ENCODE data around the gene COL4A6. TPM values are rescaled to one million over a fixed set of nuclear protein-coding genes. Genes with fewer than 3 reads are reported as not detected.
"Not testable (repeated sequence)": the region's sequence is repeated elsewhere in the genome, so short reads cannot be mapped to it uniquely, and the experiment has no call there.

The COL4A6 gene
- total RNA-seq, 1 donor from 2014 or later, result 1.8 TPM

DNA sequence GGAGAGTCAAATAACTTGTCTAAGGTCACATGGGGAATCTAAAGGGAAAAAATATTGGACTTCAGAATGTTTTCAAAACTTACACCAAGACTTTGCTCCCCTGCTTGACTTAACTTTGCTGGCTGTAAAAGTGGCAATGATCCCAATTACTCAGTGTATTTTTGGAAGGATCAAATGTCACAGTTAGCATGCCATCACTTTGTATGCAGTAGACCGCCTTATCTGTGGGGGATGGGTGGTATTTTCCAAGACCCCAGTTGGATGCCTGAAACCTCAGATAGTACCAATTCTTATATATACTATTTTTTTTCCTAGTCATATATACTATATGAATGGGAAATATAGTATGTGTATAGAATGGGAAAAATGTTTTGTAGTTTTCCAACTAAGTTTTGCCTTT lies 53.4 kb downstream of the COL4A6 start:
- Histone ChIP-seq H3K27me3 (no peaks in the 10 kb centered on the region), H3K4me1 (no peaks in the 10 kb centered on the region), H3K27ac (no peak overlapping the region), H3K4me3 (no peak overlapping the region), H3K9me3 (no peaks in the 10 kb centered on the region), H3K36me3 (no peaks in the 10 kb centered on the region)
- TF ChIP-seq, protein P1, sequence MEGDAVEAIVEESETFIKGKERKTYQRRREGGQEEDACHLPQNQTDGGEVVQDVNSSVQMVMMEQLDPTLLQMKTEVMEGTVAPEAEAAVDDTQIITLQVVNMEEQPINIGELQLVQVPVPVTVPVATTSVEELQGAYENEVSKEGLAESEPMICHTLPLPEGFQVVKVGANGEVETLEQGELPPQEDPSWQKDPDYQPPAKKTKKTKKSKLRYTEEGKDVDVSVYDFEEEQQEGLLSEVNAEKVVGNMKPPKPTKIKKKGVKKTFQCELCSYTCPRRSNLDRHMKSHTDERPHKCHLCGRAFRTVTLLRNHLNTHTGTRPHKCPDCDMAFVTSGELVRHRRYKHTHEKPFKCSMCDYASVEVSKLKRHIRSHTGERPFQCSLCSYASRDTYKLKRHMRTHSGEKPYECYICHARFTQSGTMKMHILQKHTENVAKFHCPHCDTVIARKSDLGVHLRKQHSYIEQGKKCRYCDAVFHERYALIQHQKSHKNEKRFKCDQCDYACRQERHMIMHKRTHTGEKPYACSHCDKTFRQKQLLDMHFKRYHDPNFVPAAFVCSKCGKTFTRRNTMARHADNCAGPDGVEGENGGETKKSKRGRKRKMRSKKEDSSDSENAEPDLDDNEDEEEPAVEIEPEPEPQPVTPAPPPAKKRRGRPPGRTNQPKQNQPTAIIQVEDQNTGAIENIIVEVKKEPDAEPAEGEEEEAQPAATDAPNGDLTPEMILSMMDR (IDR thresholded peaks at IDR 0.05), result no peak
- intact Hi-C loops (cut with DNase I), result no loop called here
- no peak for ATAC-seq
- no peak for DNase-seq

DNA sequence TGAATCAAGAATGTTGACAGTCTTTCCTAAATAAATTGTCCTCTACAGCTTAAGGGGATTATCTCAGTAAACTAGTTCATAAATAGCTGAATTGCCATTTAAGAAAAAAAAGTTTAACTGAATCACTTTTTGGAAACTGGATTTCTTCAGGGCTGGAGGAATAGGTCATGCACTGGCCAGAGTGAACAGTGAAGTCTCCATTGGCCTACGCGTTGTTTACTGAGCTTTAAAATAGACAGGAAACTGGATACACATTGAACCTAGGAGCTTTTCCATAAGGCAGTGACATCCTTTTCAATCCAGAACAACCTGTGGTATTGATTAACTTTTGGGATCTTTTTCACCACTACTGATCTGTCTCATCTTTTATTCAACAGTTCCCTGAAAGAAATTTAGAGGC lies 58.0 kb downstream of the COL4A6 start:
- Histone ChIP-seq H3K36me3 (no peaks in the 10 kb centered on the region), H3K4me1 (no peaks in the 10 kb centered on the region), H3K27ac (no peak overlapping the region), H3K4me3 (no peak overlapping the region), H3K27me3 (no peaks in the 10 kb centered on the region), H3K9me3 (no peaks in the 10 kb centered on the region)
- ATAC-seq (no peak), DNase-seq (no peak)
- intact Hi-C loops (cut with DNase I), result no loop called here
- TF ChIP-seq, protein P1 (IDR thresholded peaks at IDR 0.05), result no peak

DNA sequence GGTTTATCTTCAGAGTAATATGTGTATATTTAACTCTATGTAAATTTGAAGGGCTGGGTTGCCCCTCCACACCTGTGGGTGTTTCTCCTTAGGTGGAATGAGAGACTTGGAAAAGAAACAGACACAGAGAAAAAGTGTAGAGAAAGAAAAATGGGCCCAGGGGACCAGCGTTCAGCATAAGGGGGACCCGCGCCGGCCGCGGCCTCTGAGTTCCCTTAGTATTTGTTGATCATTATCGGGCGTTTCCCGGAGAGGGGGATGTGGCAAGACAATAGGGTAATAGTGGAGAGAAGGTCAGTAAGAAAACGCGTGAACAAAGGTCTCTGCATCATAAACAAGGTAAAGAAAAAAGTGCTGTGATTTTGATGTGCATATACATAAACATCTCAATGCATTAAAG lies 61.4 kb downstream of the COL4A6 start:
- H3K27me3 ChIP-seq; H3K4me3 ChIP-seq; ATAC-seq; H3K27ac ChIP-seq; intact Hi-C loops (cut with DNase I); DNase-seq; H3K9me3 ChIP-seq; H3K4me1 ChIP-seq; H3K36me3 ChIP-seq: not testable (repeated sequence)

DNA sequence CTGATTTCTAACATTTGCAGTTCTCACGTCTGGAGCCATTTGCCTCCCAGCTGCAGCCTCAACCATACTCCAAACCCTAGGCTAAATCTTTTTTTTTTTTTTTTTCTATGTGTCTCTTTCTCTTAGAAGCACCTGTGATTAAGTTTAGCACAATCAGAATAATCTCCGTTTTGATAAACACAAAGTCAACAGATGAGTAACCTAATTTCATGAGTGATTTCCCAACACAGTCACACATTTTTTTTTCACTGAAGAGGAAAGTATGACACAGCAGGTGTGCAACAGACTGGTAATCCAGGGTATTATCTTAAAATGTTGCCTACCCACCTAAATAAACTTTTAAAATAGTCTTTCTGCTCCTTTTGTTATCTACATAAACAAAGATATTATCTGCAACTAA lies 62.6 kb downstream of the COL4A6 start:
- H3K36me3 ChIP-seq; H3K9me3 ChIP-seq; intact Hi-C loops (cut with DNase I); H3K4me3 ChIP-seq; H3K4me1 ChIP-seq; ATAC-seq; H3K27me3 ChIP-seq; DNase-seq; H3K27ac ChIP-seq: not testable (repeated sequence)

DNA sequence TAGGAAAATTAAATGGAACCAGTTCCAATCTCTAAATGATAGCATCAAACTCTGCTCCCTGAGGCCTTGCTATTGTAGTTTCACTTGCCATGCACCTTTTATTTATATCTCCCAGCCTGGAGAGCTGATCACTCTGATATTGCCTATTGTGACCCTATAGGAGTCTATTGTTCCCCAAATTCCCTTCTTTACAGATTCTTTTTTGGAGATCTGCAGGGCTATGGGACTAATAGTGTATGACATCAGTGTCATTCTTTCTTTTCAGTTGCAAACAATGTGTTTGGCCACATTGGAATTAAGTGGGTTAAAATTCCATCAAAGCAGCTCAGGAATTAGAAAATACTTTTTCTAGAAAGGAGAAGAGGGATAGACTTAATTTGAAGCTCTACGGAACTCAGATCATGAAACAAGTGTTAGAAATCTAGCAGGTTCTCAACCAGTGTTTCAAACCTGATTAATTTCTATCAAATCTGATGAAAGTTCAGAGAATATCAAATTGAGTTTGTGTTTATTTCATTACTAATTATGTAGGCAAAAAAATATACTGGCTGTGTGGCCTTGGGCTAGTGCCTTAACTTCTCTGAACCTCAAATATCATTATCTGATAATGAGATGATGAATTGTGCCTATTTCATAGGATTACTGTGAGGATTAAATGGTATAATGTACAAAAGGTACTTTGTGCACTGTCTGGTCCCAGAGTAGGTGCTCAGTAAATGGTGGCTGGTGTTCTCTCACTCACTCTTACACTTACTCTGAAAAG lies 71.4 kb downstream of the COL4A6 start:
- H3K4me3 ChIP-seq, result no peak overlapping the region
- ATAC-seq (no peak), DNase-seq (no peak)
- no peaks in the 10 kb centered on the region for H3K9me3 ChIP-seq
- intact Hi-C loops (cut with DNase I), result no loop called here
- H3K27ac ChIP-seq, result no peak overlapping the region
- H3K27me3 ChIP-seq, result no peaks in the 10 kb centered on the region
- H3K4me1 ChIP-seq, result no peaks in the 10 kb centered on the region
- no peaks in the 10 kb centered on the region for H3K36me3 ChIP-seq
- TF ChIP-seq, protein P1 (IDR thresholded peaks at IDR 0.05), result no peak

DNA sequence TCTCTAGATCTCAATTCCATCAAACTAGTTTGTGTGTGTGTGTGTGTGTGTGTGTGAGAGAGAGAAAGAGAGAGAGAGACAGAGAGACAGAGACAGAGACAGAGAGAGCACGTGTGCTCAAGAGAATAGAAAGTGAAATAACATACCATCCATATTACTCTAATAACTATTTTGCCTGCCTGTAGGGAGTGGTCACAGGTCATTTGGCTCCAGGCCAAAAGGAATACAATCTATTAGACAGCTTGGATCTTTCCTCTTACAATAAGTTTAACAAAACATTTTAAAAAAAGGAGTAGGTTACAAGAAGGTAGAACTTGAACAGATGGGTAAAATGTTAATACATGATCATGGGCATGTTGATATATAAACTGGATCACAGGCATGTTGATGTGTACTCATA lies 76.2 kb downstream of the COL4A6 start:
- intact Hi-C loops (cut with DNase I), result no loop called here
- H3K9me3 ChIP-seq, result no peaks in the 10 kb centered on the region
- no peaks in the 10 kb centered on the region for H3K27me3 ChIP-seq

More for the DNA sequence above, 76.2 kb downstream of the COL4A6 start:
- Histone ChIP-seq H3K4me1 (no peaks in the 10 kb centered on the region), H3K36me3 (no peaks in the 10 kb centered on the region), H3K27ac (no peak overlapping the region), H3K4me3 (no peak overlapping the region)
- TF ChIP-seq, protein P1 (IDR thresholded peaks at IDR 0.05), result no peak
- ATAC-seq (no peak), DNase-seq (no peak)

All from upper lobe of right lung (tissue), 1 donor.